HG03520 (cell line): ENCODE measurements around the gene HK2.
"Not testable (repeated sequence)": the region's sequence is repeated elsewhere in the genome, so short reads cannot be mapped to it uniquely, and the experiment has no call there.

Experiments used
- ATAC-seq: cut with Tn5 transposase; IDR thresholded peaks from one replicate; pipeline ENCODE4 v1.9.1; 2021; ENCODE audit warnings: mild to moderate bottlenecking, moderate library complexity; ENCODE audit not compliant: unreplicated experiment

The HK2 gene

GRCh38 chr2:74833418-74834233 is at the start of gene HK2:
Gene HK2 (plus strand): TSS chr2:74834127. CDS start chr2:74834581, 454 bp downstream.
- ATAC-seq: peak; percentile 68

- no peak for ATAC-seq
These were observed 44.7 kb upstream of the HK2 start for GRCh38 chr2:74789271-74789670.

- ATAC-seq: no peak
These were observed 41.6 kb upstream of the HK2 start for GRCh38 chr2:74792282-74792681.

GRCh38 chr2:74794878-74795277 is 39.0 kb upstream of the HK2 start:
- not testable (repeated sequence) for ATAC-seq

GRCh38 chr2:74806355-74806839 is 27.5 kb upstream of the HK2 start:
- no peak for ATAC-seq

GRCh38 chr2:74806920-74807319 is 27.0 kb upstream of the HK2 start:
- no peak for ATAC-seq

GRCh38 chr2:74812787-74813590 is 20.9 kb upstream of the HK2 start:
- no peak for ATAC-seq

- no peak for ATAC-seq
These were observed 19.8 kb upstream of the HK2 start for GRCh38 chr2:74814102-74814501.

GRCh38 chr2:74815941-74816340 is 18.0 kb upstream of the HK2 start:
- no peak for ATAC-seq

GRCh38 chr2:74816540-74817303 is 17.2 kb upstream of the HK2 start:
- ATAC-seq: no peak

- ATAC-seq: no peak
These were observed 16.6 kb upstream of the HK2 start for GRCh38 chr2:74817304-74817675.

- ATAC-seq: no peak
These were observed 14.2 kb upstream of the HK2 start for GRCh38 chr2:74819702-74820101.

- no peak for ATAC-seq
These were observed 12.5 kb upstream of the HK2 start for GRCh38 chr2:74821177-74822126.

GRCh38 chr2:74822771-74823566 is 11.0 kb upstream of the HK2 start:
- no peak for ATAC-seq

- ATAC-seq: no peak
These were observed 9.2 kb upstream of the HK2 start for GRCh38 chr2:74824679-74825078.

GRCh38 chr2:74828543-74828942 is 5.4 kb upstream of the HK2 start:
- ATAC-seq: no peak

- no peak for ATAC-seq
These were observed 2.0 kb upstream of the HK2 start for GRCh38 chr2:74831693-74832530.

GRCh38 chr2:74834234-74834791 is 386 bp downstream of the HK2 start:
- peak; percentile 8 for ATAC-seq
